OCI-LY3 (cell line): Measurements from ENCODE around the gene MAPKAP1.

Experiments
- CTCF ChIP-seq: fragments of 200-600, 300-600 bp; sonication (generic); IDR thresholded peaks from 2 replicates; pipeline ENCODE4 v1.5.1; 2014; ENCODE audit warnings: antibody characterized with exemption, low read length, low read depth
- EZH2phosphoT487 ChIP-seq: fragments of 200-600 bp; shearing (Covaris generic); IDR thresholded peaks from 2 replicates; pipeline ENCODE4 v1.6.1; 2018; ENCODE audit warnings: antibody characterized with exemption, mixed run types, low read depth

- TF ChIP-seq CTCF (no peak), EZH2phosphoT487 (no peak)
Measured at GRCh38 chr9:125522328-125522725, 184.7 kb downstream of the MAPKAP1 start.
